HL-60 (cell line): Measurements from ENCODE around the gene NKPD1.

Experiments
- DNase-seq, 2 experiments: peaks; one replicate each; pipeline ENCODE4 v3.0.0-alpha.2; 2010 to 2020; ENCODE audit warnings: low read depth in 1 of 2, low spot score in 1 of 2
- H3K27ac ChIP-seq: fragments of 250-450 bp; sonication (Bioruptor Pico); replicated peaks from 2 replicates; pipeline ENCODE4 v1.5.1; 2020; ENCODE audit warnings: mild to moderate bottlenecking, moderate library complexity
- H3K27me3 ChIP-seq: fragments of 250-450 bp; sonication (Bioruptor Pico); 2 replicates; pipeline ENCODE4 v1.5.1; 2021; ENCODE audit warnings: mild to moderate bottlenecking, moderate library complexity; ENCODE audit not compliant: insufficient read depth, poor library complexity, severe bottlenecking
- H3K4me3 ChIP-seq: replicated peaks from 2 replicates; pipeline ENCODE4 v1.5.1; 2011; ENCODE audit warnings: mild to moderate bottlenecking, control low read depth, low read length; ENCODE audit not compliant: insufficient read depth
- CTCF ChIP-seq: IDR thresholded peaks from one replicate; pipeline ENCODE4 v1.5.1; 2011; ENCODE audit warnings: low read length, control low read depth, inconsistent platforms; ENCODE audit not compliant: insufficient read depth
- GABPA ChIP-seq: IDR thresholded peaks from 2 replicates; pipeline ENCODE4 v1.6.1; 2012; ENCODE audit warnings: low read depth
- POLR2AphosphoS5 ChIP-seq: IDR thresholded peaks from 2 replicates; pipeline ENCODE4 v1.6.1; 2012; ENCODE audit warnings: low read depth
- REST ChIP-seq: IDR thresholded peaks from 2 replicates; pipeline ENCODE4 v1.6.1; 2012; ENCODE audit warnings: low read depth; ENCODE audit not compliant: insufficient replicate concordance
- SPI1 ChIP-seq: IDR thresholded peaks from 2 replicates; pipeline ENCODE4 v1.6.1; 2012; ENCODE audit warnings: low read depth, mild to moderate bottlenecking, borderline replicate concordance

The NKPD1 gene

GRCh38 chr19:45202637-45203036 is 41.9 kb upstream of the NKPD1 start:
- Histone ChIP-seq H3K4me3 (no peak overlapping the region), H3K27ac (no peak overlapping the region), H3K27me3 (no peaks in the 10 kb centered on the region)
- DNase-seq: no peak
- TF ChIP-seq POLR2AphosphoS5 (no peak), SPI1 (no peak), REST (no peak), GABPA (no peak), CTCF (no peak)

GRCh38 chr19:45200568-45200967 is 39.8 kb upstream of the NKPD1 start:
- H3K4me3 ChIP-seq: no peak overlapping the region
- no peak for TF ChIP-seq GABPA
- H3K27me3 ChIP-seq: no peaks in the 10 kb centered on the region
- no peak overlapping the region for H3K27ac ChIP-seq
- no peak for DNase-seq

GRCh38 chr19:45195764-45196163 is 35.0 kb upstream of the NKPD1 start:
- TF ChIP-seq REST: no peak
- TF ChIP-seq GABPA: no peak
- TF ChIP-seq POLR2AphosphoS5: no peak
- TF ChIP-seq SPI1: no peak
- TF ChIP-seq CTCF: no peak
- H3K27me3 ChIP-seq: no peaks in the 10 kb centered on the region
- no peak for DNase-seq
- H3K27ac ChIP-seq: no peak overlapping the region
- H3K4me3 ChIP-seq: no peak overlapping the region

GRCh38 chr19:45191375-45191774 is 30.6 kb upstream of the NKPD1 start:
- TF ChIP-seq CTCF (no peak), GABPA (no peak), REST (no peak), SPI1 (no peak), POLR2AphosphoS5 (no peak)
- Histone ChIP-seq H3K4me3 (no peak overlapping the region), H3K27ac (no peak overlapping the region)

More at GRCh38 chr19:45191375-45191774, 30.6 kb upstream of the NKPD1 start:
- no peaks in the 10 kb centered on the region for H3K27me3 ChIP-seq
- no peak for DNase-seq
